Adrenal gland (tissue), 5 donors: ENCODE measurements around the gene TOX2.

Experiments
- POLR2A ChIP-seq, 2 donors: fragments of 450-650 bp; IDR thresholded peaks; one replicate each; pipeline ENCODE4 v1.6.1; 2017; ENCODE audit warnings: antibody characterized with exemption in 2 of 2, mild to moderate bottlenecking in 2 of 2, moderate library complexity in 1 of 2
- TF ChIP-seq, protein P1 (sequence below), 6 experiments: fragments of 450-650 bp in 4 of 6; fragments of 200-600 bp in 2 of 6; sonication (generic) in 1 of 6; IDR thresholded peaks; 1 replicate in 5 of 6; 2 replicates in 1 of 6; pipeline versions ENCODE4 v1.5.1 to v1.8.0; 2016 to 2021; ENCODE audit warnings: antibody characterized with exemption in 6 of 6, mild to moderate bottlenecking in 2 of 6, moderate library complexity in 1 of 6
- donor health status: DM: no; HTN: no; CAD: no.

DNA sequence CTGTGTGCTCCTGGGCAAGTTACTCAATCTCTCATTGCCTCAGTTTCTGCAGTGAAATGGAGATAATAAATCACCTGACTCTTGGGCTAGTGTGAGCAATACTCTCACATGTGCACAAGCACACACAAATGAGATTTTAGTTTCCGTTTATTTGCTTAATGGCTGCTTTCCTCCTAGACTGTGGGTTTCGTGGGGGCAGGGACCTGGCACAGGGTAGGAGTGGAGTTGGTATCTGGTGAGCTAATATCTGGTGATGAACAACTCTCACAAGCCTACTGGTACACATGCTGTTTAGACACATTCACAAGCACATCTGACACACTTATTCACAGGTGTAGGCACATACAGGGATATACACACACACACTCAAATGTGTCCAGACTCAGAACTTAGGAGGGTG lies 73.8 kb downstream of the TOX2 start:
- TF ChIP-seq, protein P1, sequence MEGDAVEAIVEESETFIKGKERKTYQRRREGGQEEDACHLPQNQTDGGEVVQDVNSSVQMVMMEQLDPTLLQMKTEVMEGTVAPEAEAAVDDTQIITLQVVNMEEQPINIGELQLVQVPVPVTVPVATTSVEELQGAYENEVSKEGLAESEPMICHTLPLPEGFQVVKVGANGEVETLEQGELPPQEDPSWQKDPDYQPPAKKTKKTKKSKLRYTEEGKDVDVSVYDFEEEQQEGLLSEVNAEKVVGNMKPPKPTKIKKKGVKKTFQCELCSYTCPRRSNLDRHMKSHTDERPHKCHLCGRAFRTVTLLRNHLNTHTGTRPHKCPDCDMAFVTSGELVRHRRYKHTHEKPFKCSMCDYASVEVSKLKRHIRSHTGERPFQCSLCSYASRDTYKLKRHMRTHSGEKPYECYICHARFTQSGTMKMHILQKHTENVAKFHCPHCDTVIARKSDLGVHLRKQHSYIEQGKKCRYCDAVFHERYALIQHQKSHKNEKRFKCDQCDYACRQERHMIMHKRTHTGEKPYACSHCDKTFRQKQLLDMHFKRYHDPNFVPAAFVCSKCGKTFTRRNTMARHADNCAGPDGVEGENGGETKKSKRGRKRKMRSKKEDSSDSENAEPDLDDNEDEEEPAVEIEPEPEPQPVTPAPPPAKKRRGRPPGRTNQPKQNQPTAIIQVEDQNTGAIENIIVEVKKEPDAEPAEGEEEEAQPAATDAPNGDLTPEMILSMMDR (IDR thresholded peaks at IDR 0.05): no peak
- no peak for TF ChIP-seq POLR2A (IDR thresholded peaks at IDR 0.05)
